Fibroblast of pulmonary artery (primary cell): ENCODE measurements around the gene PTPA.

Experiments
- DNase-seq: peaks from one replicate; pipeline ENCODE4 v3.0.0-alpha.2; 2010; ENCODE audit warnings: low read depth
- H3K4me3 ChIP-seq: replicated peaks from 2 replicates; pipeline ENCODE4 v1.5.1; 2011; ENCODE audit warnings: low read depth, mild to moderate bottlenecking, control low read depth, low read length, moderate library complexity
- CTCF ChIP-seq: IDR thresholded peaks from 2 replicates; pipeline ENCODE4 v1.5.1; 2011; ENCODE audit warnings: mild to moderate bottlenecking, control low read depth, low read length, inconsistent platforms; ENCODE audit errors: missing control alignments

PTPA gene

DNA sequence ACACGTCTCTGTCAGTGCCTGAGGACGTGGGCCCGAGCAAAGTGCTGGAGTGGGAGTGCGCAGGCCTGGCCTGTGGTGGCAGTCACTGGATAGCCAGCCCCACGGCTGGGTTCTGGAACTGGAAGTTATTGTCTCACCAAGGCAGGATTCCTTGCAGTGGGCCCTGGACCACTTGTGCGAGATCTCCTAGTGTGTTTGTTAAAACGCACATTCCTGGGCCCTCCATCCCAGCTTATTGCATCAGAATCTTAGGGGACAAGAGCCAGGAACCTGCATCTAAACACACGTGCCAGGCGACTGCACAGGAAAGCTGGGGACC is 26.9 kb downstream of the PTPA start:
- no peak for DNase-seq
- TF ChIP-seq CTCF: no peak
- H3K4me3 ChIP-seq: no peak overlapping the region

- H3K4me3 ChIP-seq: no peak overlapping the region
- no peak for TF ChIP-seq CTCF
- peak; percentile 60 for DNase-seq
Measured at GRCh38 chr9:129138476-129139232, 27.4 kb downstream of the PTPA start.

DNA sequence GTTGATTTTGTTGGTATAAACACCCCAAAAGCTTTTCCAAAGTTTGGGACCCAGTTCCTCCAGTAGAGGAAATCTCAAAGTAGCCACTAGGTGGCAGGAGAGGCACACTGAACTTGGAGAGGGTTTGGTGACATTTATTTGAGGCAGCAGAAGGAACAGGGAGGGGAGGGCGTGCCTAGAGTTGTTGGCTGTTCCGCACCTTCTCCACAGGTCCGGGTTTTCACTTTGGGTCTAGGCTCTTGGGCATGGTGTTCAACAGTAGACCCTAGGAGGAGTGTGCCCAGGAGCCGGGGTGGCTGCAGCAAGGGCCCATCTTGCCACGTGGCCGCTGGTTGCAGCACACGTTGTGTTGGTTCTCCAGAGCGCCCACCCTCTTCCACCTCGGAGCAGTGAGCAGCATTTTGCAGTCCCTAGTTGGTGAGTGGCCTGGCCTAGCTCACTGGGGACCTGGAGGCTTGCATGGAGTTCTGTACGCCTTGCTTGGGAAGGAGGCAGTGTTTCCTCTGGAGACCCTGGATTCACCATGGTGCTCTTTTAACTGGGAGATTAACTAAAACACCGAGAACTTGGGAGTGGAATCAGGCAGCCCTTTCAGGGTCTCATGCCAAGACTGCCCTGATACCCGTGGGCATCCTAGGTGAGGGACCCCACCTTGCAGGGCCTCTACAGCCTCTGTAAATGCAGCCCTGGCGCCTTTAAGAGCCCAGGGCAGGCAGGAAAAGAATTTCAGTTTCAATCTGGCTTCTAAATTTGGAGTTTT is 28.2 kb downstream of the PTPA start:
- H3K4me3 ChIP-seq: peak overlapping the region; percentile 41
- DNase-seq: peak; percentile 91
- TF ChIP-seq CTCF: peak; percentile 83

DNA sequence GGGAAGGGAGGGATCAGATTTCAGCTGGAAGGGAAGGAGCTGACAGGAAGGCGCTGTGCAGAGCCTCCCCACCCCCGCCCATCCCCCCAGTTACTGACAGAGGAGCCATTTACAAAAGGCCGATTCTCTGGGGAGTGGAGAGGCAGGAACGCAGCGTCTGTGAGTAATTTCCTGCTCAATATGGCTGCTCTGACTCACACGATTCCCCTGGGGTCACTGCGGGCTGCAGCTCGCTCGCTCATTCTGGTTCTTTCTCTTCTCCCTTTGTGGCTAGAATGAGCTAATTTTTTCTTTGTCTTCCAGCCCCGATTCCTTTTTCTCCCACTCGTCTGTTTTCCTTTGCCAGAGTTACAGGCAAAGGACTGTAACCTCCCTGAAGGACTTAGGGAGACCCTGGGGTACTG is 28.8 kb downstream of the PTPA start:
- TF ChIP-seq CTCF: no peak
- peak; percentile 100 for DNase-seq
- peak overlapping the region; percentile 40 for H3K4me3 ChIP-seq

DNA sequence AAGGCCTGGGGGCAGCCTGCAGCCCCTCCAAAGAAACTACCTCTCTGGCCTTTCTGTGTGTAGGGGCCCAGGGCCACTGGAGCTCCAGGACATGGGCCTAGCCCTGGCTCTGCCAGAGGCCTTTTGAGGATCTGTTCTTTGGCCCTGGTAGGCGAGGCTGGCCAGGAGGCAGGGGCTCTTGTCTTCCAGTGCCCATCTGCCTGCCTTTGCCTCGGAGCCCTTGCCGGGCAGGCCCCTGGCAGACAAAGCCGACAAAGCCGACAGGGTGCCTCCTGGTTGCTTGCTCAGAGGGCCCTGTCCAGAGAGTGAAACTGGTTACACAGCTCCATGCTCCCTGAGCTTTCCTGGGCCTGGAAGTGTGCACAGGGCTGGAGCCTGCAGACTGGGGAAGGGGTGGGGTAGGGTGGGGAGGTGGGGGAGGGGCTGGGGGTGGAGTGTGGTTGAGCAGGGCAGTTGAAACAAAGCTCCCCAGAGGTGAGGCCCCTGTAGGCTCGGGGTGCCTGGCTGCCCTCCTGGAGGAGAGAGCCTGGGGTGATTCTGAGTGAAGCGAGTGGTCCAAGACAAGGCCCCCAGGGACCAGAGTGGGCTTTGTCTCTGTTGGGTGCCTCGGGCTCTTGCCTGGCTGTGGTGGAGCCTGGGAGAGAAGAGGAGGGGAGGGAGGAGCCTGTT is 29.3 kb downstream of the PTPA start:
- DNase-seq: peak; percentile 57
- no peak for TF ChIP-seq CTCF
- H3K4me3 ChIP-seq: peak overlapping the region; percentile 40

DNA sequence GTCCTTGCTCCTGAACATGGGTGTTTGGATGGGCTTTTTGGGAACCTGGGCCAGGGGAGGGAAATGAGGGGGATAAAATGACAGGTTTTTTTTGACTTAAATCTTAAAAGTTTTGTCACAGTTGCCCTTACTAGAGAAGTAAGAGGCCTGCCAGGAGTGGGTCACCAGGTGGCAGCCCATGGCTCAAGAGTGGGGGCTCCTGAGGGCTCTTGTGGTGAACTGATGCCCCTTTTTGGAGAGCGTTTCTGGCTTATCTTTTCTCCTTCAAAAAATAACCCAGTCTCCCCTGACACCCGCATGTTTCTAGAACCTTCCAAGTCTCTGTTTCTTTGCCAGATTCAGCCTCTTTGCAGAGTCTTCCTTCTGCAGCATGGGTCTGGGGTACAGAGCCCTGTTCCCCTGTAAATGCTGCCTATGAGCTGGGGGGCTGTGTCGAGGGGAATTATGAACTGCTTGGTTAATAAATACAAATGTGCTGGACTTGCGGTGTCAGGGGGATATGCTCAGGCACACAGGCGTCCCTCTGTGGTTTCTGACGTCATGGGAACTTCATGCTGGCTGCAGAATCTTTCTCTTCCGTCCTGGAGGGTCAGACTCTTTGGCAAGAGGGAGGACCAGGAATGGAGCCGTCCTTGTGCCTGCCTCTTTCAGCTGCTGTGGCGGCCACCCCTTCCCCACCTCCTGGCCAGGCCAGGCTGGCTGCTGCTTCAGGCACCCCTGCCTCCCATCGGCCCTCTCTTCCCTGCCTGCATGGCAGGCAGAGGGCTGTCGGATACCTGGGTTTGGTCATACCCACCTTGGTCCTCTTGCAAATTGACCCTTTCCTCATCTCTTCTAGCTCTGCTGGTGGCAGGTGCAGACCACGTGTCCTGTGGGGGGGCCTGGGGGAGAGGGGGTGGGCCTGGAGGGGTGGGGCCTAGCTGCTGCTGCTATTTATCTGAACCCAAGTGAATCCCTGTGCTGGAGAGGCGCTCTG is 30.1 kb downstream of the PTPA start:
- no peak for TF ChIP-seq CTCF

More for the DNA sequence above, 30.1 kb downstream of the PTPA start:
- peak overlapping the region; percentile 32 for H3K4me3 ChIP-seq
- DNase-seq: peak; percentile 97
